Effector memory CD4-positive, alpha-beta T cell (primary cell): ENCODE results near the gene MTMR8.

Experiments
- DNase-seq, 3 donors: peaks; one replicate each; pipeline ENCODE4 v3.0.0-alpha.2; 2020
- H3K27ac ChIP-seq: 2 replicates; pipeline ENCODE4 v1.7.0; 2013; ENCODE audit warnings: mild to moderate bottlenecking, low read length, moderate library complexity; ENCODE audit not compliant: insufficient read depth, poor library complexity, severe bottlenecking
- H3K27me3 ChIP-seq: replicated peaks from 2 replicates; pipeline ENCODE4 v1.7.0; 2013; ENCODE audit warnings: mild to moderate bottlenecking, low read length; ENCODE audit not compliant: insufficient read depth, control insufficient read depth, poor library complexity, severe bottlenecking
- H3K36me3 ChIP-seq: 2 replicates; pipeline ENCODE4 v1.7.0; 2013; ENCODE audit warnings: mild to moderate bottlenecking, low read length, moderate library complexity; ENCODE audit not compliant: control insufficient read depth, insufficient read depth
- H3K4me1 ChIP-seq: 2 replicates; pipeline ENCODE4 v1.7.0; 2013; ENCODE audit warnings: low read length, mild to moderate bottlenecking; ENCODE audit not compliant: control insufficient read depth, insufficient read depth, poor library complexity, severe bottlenecking
- H3K4me3 ChIP-seq: 2 replicates; pipeline ENCODE4 v1.7.0; 2013; ENCODE audit warnings: low read length, low read depth, mild to moderate bottlenecking; ENCODE audit not compliant: insufficient read depth, poor library complexity, severe bottlenecking
- H3K9me3 ChIP-seq: 2 replicates; pipeline ENCODE4 v1.7.0; 2013; ENCODE audit warnings: mild to moderate bottlenecking, low read length, moderate library complexity; ENCODE audit not compliant: control insufficient read depth

MTMR8 gene

DNA sequence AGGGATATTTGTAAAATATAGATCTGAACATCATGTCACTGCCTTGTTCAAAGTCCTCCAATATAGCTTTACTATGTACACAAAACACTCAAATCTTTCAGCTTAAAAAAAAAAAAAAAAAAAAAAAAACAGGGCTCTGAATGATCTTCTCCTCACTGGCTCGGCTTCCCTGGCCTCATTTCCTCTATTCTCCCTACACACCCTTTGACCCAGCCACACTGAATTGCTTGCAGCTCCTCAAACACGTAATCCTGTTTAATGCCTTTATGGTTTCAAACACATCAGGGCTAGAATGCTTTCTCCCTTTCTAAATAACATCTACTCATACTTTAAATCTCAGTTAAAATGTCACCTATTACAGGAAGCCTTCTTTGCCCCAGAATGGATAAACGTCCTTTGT, 60.8 kb downstream of the MTMR8 start:
- no peak overlapping the region for H3K4me3 ChIP-seq
- H3K9me3 ChIP-seq, result no peaks in the 10 kb centered on the region
- no peak overlapping the region for H3K27ac ChIP-seq
- no peak for DNase-seq
- no peaks in the 10 kb centered on the region for H3K36me3 ChIP-seq
- no peaks in the 10 kb centered on the region for H3K4me1 ChIP-seq
- no peaks in the 10 kb centered on the region for H3K27me3 ChIP-seq

DNA sequence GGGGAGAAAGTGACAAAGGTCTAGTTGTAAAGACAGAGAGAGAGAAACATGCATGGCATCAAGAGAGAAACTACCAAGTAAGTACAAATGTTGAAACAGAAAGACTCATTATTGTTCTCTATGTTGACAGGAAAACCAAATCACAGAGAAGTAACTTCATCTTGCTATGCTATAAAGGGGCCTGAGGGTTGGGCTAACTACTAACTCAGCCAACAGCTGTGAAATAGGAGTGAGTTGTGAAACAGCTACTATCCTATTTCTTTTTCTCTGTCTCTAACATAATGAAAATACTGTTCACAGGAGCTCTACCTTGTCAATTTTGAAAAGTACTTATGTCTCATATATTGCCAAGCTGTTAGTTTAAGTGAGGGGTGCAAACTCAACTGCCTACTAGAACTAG, 65.0 kb downstream of the MTMR8 start:
- no peak for DNase-seq
- Histone ChIP-seq H3K4me1 (no peaks in the 10 kb centered on the region), H3K9me3 (no peaks in the 10 kb centered on the region), H3K27me3 (no peaks in the 10 kb centered on the region), H3K27ac (no peak overlapping the region), H3K36me3 (peaks cover 3% of the 10 kb centered on the region), H3K4me3 (no peak overlapping the region)

DNA sequence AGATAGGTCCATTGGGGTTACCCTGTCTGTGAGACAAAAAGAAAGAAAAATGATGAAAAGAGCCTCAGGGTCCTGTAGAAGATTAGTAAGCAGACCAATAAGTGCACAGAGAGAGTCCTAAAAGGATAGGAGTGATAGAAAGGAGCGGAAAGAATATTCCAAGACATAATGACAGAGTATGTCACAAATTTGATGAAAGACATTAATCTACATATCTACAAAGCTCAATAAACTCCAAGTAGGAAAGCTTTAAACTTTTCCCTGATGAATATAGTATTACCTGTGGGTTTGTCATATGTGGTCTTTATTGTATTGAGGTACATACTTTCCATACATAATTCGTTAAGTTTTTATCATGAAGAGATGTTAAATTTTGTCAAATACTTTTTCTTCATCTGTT, 73.7 kb downstream of the MTMR8 start:
- Histone ChIP-seq H3K36me3 (peaks cover 5% of the 10 kb centered on the region), H3K9me3 (no peaks in the 10 kb centered on the region), H3K27ac (no peak overlapping the region), H3K4me3 (no peak overlapping the region), H3K27me3 (no peaks in the 10 kb centered on the region), H3K4me1 (no peaks in the 10 kb centered on the region)
- no peak for DNase-seq

DNA sequence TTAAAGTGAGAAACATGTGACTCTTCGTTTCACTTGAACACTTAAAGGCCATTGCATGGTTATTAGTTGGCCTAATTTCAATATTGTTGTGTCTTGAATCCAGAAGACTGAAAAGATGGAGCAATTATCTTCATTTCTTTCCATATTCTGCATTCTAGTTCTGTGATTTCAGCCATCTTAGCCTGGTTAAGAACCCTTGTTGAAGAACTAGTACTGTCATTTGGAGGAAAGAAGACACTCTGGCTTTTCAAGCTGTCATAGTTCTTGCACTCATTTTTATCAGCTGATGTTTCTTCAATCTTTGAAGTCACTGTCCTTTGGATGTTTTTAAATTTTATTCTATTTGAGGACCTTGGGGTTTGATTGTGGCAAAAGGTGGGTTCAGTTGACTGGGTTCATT, 81.6 kb downstream of the MTMR8 start:
- no peaks in the 10 kb centered on the region for H3K27me3 ChIP-seq
- H3K9me3 ChIP-seq, result no peaks in the 10 kb centered on the region
- no peaks in the 10 kb centered on the region for H3K36me3 ChIP-seq
- H3K4me3 ChIP-seq, result no peak overlapping the region
- no peak for DNase-seq
- H3K4me1 ChIP-seq, result no peaks in the 10 kb centered on the region
- H3K27ac ChIP-seq, result no peak overlapping the region

DNA sequence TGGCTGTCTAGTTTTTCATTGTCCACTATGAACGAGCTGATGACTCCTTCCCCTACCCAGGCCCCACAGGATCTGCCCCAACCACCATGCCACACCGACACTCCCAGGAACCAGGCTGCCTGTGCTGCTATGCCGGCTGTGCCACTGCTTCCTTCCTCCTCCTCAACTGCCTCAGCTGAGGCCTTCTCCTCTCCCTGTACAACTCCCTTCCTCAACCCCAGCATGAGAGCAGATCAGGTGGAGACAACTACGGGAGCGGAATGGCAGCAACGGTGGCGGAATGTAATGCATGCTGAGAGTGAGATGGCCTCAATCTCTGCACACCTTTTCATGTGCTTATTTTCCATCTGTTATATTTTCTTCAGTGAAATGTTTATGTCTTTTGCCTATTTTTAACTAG, 88.5 kb downstream of the MTMR8 start:
- DNase-seq, result no peak
- no peaks in the 10 kb centered on the region for H3K4me1 ChIP-seq
- H3K27ac ChIP-seq, result no peak overlapping the region
- H3K9me3 ChIP-seq, result no peaks in the 10 kb centered on the region
- no peaks in the 10 kb centered on the region for H3K36me3 ChIP-seq
- H3K4me3 ChIP-seq, result no peak overlapping the region
- no peaks in the 10 kb centered on the region for H3K27me3 ChIP-seq

DNA sequence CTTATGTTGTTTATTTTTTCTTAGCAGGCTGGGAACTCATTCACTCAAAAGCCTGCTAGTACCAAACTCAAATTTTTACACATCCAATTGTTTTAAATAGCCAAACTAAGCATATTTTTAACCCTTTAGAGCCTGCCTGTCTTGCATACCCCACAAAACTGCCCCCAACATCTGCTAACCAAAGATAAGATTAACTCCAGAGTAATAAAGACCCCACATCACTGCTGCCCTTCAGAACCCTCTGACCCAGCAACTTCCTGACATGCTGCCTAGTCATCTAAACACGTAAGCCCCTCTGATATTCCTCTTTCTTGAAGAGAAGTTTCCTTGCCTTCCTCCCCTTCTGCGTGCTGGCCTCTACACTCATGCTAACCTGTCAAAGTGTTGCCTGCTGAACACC, 104.1 kb downstream of the MTMR8 start:
- H3K4me3 ChIP-seq, result no peak overlapping the region
- H3K27ac ChIP-seq, result no peak overlapping the region
- H3K9me3 ChIP-seq, result no peaks in the 10 kb centered on the region
- H3K36me3 ChIP-seq, result no peaks in the 10 kb centered on the region
- DNase-seq, result no peak
- H3K4me1 ChIP-seq, result no peaks in the 10 kb centered on the region
- H3K27me3 ChIP-seq, result no peaks in the 10 kb centered on the region

DNA sequence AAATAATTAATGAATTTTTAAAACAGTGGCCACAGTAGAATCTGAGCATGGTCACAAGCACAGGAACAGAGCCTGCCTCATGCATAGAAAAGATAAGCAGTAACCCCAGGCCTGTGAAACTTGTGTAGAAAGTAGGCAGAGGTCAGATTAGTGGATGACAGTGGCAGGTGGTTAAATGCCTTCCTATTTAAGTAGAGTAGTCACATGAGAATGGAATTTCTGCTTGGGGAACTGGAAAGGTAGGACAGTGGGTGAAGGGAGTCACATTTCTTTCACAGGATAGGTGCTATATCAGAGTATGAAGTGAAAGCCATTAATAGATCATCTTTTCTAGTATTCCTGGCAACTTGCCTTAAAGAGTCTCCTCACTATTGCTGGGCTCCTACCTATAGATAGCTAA, 130.0 kb downstream of the MTMR8 start:
- H3K4me1 ChIP-seq, result no peaks in the 10 kb centered on the region
- DNase-seq, result no peak
- no peaks in the 10 kb centered on the region for H3K27me3 ChIP-seq
- no peak overlapping the region for H3K4me3 ChIP-seq
- no peaks in the 10 kb centered on the region for H3K36me3 ChIP-seq
- no peak overlapping the region for H3K27ac ChIP-seq
- no peaks in the 10 kb centered on the region for H3K9me3 ChIP-seq

DNA sequence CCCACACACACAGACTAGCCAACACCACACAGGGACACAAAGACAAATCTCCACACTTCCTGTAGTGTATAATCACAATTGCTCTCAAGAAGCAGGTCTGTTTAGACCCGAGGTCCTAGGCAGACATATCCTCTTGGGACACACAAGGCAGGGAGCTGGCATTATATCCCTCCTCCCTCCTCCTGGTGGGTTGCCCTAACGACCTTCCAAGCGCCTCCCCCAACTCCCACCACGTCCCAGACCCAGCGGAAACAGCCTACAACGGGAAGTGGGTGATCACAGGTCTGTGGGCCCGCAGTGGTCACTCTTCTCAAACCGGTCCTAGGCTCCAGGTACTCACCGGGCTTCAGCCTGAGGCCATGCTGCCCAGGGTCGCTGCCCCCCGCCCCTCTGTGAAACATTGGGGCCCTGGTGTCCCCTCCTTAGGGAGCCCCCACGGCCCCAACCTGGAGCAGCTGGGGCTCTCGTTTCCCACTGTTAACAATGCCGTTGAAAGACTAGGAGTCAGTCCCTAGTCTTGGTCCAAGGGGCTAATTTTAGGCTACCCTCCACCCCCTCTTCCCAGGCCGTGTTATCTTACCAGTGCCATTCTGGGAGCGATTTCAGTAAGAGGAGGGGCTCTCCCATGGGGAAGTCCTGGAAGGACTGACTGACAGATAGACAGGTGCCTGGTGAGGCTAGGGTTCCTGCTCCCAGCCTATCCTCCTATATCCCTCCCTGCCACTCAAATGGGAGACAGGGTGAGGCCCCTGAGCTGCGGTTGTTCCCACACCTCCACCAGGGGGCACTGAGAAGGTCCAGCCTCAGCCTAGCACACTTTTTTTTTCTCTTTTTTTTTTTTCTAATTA, 164.9 kb downstream of the MTMR8 start, which contains the start of gene ASB12:
ASB12 (minus strand) TSS at position 485 of the 848 bp plus-strand sequence. CDS start 4,957 bp downstream, outside the sequence.
- H3K27me3 ChIP-seq, result no peaks in the 10 kb centered on the region
- DNase-seq, result no peak
- H3K4me1 ChIP-seq, result no peaks in the 10 kb centered on the region
- H3K4me3 ChIP-seq, result no peak within 1 kb of the TSS
- H3K9me3 ChIP-seq, result no peaks in the 10 kb centered on the region
- H3K36me3 ChIP-seq, result no peaks in the 10 kb centered on the region
- H3K27ac ChIP-seq, result no peak within 1 kb of the TSS

DNA sequence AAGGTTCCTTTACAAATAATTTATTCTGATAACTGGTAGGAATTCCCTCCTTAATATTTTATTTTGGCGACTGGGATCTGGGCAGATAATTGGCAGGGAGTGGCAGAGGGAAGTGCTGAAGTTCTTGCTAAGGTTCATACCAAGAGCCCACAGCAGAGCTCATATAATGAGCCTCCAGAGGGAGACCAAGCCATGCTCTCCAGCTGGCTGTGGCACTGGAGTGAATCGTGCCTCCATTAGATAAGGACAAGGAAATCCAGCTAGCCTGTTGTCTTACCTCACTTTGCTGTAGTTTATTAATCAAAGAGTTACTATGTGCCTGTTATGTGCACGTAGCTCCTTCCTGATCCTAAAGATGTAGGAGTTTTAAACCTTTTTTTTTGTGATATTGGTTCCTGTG, 166.1 kb downstream of the MTMR8 start:
- Histone ChIP-seq H3K9me3 (no peaks in the 10 kb centered on the region), H3K27me3 (no peaks in the 10 kb centered on the region), H3K4me3 (no peak overlapping the region), H3K4me1 (no peaks in the 10 kb centered on the region), H3K27ac (no peak overlapping the region), H3K36me3 (no peaks in the 10 kb centered on the region)
- no peak for DNase-seq
